Stomach (tissue), 9 donors: Measurements from ENCODE around the gene KLLN. TPM values are rescaled to one million over a fixed set of nuclear protein-coding genes. Genes with fewer than 3 reads are reported as not detected.
"Not testable (repeated sequence)": the region's sequence is repeated elsewhere in the genome, so short reads cannot be mapped to it uniquely, and the experiment has no call there.

Experiments used
- DNase-seq, 2 donors: peaks; one replicate each; pipeline versions ENCODE4 v3.0.0 to v3.0.0-alpha.2; 2013 to 2019
- H3K27ac ChIP-seq, 5 donors: fragments of 200-600 bp in 4 of 5; sonication (generic) in 4 of 5; one replicate each; pipeline ENCODE4 v1.5.1; 2013 to 2019; ENCODE audit warnings: mild to moderate bottlenecking in 1 of 5, moderate library complexity in 1 of 5
- H3K27me3 ChIP-seq, 3 donors: fragments of 200-600 bp; sonication (generic); one replicate each; pipeline ENCODE4 v1.5.1; 2017 to 2019; ENCODE audit warnings: mixed run types in 1 of 3
- H3K36me3 ChIP-seq, 4 donors: fragments of 200-600 bp; sonication (generic); 1 replicate in 3 of 4; 2 replicates in 1 of 4; pipeline ENCODE4 v1.5.1; 2016 to 2019
- H3K4me1 ChIP-seq, 4 donors: fragments of 200-600 bp; sonication (generic); one replicate each; pipeline ENCODE4 v1.5.1; 2016 to 2019
- H3K4me3 ChIP-seq, 4 donors: fragments of 200-600 bp; sonication (generic) in 3 of 4; one replicate each; pipeline ENCODE4 v1.5.1; 2016 to 2019; ENCODE audit warnings: mild to moderate bottlenecking in 1 of 4
- H3K9me3 ChIP-seq, 4 donors: fragments of 200-600 bp; sonication (generic); one replicate each; pipeline ENCODE4 v1.5.1; 2016 to 2019
- EP300 ChIP-seq: sonication (generic); formaldehyde crosslinking; IDR thresholded peaks from one replicate; pipeline ENCODE4 v1.6.1; 2017; ENCODE audit warnings: antibody characterized with exemption
- POLR2A ChIP-seq, 4 donors: fragments of 450-650 bp; IDR thresholded peaks; one replicate each; pipeline ENCODE4 v1.6.1; 2016; ENCODE audit warnings: antibody characterized with exemption in 4 of 4, control low read depth in 2 of 4, mild to moderate bottlenecking in 1 of 4, moderate library complexity in 1 of 4
- POLR2AphosphoS5 ChIP-seq, 3 donors: sonication (generic); formaldehyde crosslinking; IDR thresholded peaks; one replicate each; pipeline ENCODE4 v1.6.1; 2016; ENCODE audit warnings: antibody characterized with exemption in 3 of 3
- WGBS, 5 donors: extraction: QIAGEN DNeasy Blood & Tissue Kit in 3 of 5; methylation state at CpG; one replicate each; pipeline versions ENCODE4 v1.1.5 to v1.1.7; 2013 to 2018; 5-methylcytosine and 5-hydroxymethylcytosine counted together
- intact Hi-C: fragments of 100-400 bp; cut with DNase I; formaldehyde crosslinking; loops from one replicate; pipeline ENCODE4 v1.15.1; 2023; ENCODE audit warnings: low total_unique reads
- polyA plus RNA-seq, 3 donors: library from polyadenylated mRNA; stranded (reverse); fragments of 200-250 nt; gene quantifications; one replicate each; pipeline ENCODE4 v1.2.3, GENCODE V29; 2013
- total RNA-seq, 5 donors: library from RNA; depleted of rRNA; stranded (reverse); fragments of >200 nt; gene quantifications; one replicate each; pipeline versions ENCODE4 v1.1.0 to v1.2.3, GENCODE V29; 2014 to 2016
- TF ChIP-seq, protein P1 (sequence below), 7 experiments: fragments of 450-650 bp in 4 of 7; fragments of 200-600 bp in 3 of 7; sonication (generic) in 3 of 7; IDR thresholded peaks; one replicate each; pipeline ENCODE4 v1.5.1; 2016 to 2019; ENCODE audit warnings: antibody characterized with exemption in 7 of 7, control low read depth in 2 of 7, mild to moderate bottlenecking in 1 of 7
- donor health status: healthy with polysubstance abuse.
- donor health status: Bipolar disorder and iron deficiency.
- donor health status: healthy.

The KLLN gene
- total and polyA plus RNA-seq, 8 donors: 0.18 to 0.37 (median 0.27) TPM; not detected in 4

DNA sequence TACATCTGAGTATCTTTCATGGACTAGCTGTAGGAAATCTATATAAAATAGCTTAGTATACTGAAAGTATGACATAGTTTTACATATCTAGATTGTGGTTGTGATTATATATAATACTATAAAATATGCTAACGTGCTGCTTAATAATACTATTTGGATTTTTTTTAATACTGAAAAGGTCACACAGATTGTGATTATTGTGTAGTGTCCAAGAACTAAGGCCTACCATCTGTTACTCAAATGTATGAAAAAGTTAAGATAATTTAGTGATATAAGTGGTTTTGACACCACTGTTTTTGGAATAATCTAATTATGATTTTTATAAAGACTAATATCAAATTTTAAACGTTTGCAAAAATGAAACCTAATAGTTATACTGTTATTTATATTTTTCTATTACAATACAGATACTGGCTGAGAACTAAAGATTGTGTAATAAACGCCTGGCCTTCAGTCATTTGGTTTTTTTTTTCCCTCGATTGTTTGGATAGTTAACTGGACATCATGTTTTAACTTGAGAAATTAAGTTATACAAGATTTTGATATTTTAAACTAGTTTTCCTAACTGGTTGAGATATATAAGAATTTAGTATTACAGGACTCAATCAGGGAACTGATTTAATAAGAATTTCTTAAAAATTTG lies 12.7 kb upstream of the KLLN start:
- no peaks in the 10 kb centered on the region for H3K9me3 ChIP-seq
- no peaks in the 10 kb centered on the region for H3K27me3 ChIP-seq
- peaks cover 10 to 80% (median 36%) of the 10 kb centered on the region in 4 donors for H3K4me1 ChIP-seq
- no peak overlapping the region for H3K4me3 ChIP-seq
- intact Hi-C loops: no loop called here
- peaks cover 2 to 19% (median 11%) of the 10 kb centered on the region in 4 donors for H3K36me3 ChIP-seq
- TF ChIP-seq POLR2AphosphoS5 (IDR thresholded peaks at IDR 0.05) (no peak), POLR2A (IDR thresholded peaks at IDR 0.05) (no peak), EP300 (no peak)
- TF ChIP-seq, protein P1, sequence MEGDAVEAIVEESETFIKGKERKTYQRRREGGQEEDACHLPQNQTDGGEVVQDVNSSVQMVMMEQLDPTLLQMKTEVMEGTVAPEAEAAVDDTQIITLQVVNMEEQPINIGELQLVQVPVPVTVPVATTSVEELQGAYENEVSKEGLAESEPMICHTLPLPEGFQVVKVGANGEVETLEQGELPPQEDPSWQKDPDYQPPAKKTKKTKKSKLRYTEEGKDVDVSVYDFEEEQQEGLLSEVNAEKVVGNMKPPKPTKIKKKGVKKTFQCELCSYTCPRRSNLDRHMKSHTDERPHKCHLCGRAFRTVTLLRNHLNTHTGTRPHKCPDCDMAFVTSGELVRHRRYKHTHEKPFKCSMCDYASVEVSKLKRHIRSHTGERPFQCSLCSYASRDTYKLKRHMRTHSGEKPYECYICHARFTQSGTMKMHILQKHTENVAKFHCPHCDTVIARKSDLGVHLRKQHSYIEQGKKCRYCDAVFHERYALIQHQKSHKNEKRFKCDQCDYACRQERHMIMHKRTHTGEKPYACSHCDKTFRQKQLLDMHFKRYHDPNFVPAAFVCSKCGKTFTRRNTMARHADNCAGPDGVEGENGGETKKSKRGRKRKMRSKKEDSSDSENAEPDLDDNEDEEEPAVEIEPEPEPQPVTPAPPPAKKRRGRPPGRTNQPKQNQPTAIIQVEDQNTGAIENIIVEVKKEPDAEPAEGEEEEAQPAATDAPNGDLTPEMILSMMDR (IDR thresholded peaks at IDR 0.05): no peak
- no peak for DNase-seq
- no peak overlapping the region for H3K27ac ChIP-seq
- 32 to 47% (median 40%) methylated on average over 4 of the region's 4 CpGs for WGBS, 5 donors

DNA sequence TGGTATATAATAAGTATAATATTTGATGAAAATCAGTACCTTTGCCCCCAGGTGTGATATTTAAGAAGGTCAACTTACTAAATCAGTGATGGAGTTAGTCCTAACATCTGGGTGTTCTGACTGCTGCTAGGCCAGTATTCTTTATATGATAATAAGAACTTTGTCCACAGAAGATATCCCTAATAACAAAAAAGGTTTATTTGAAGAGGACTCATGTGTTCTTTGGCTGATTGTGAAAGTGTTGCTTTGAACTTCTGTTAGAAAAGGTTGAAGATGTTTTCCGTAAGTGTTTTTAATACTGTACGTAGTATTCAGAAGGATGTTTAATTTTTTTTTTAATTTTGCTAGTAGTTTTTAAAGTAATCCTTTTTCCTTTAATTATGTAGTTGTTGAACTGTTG lies 10.3 kb upstream of the KLLN start:
- Histone ChIP-seq H3K9me3 (no peaks in the 10 kb centered on the region), H3K36me3 (peaks cover 0 to 10% (median 3%) of the 10 kb centered on the region in 4 donors), H3K4me3 (no peak overlapping the region), H3K27ac (no peak overlapping the region), H3K27me3 (no peaks in the 10 kb centered on the region), H3K4me1 (peaks cover 12 to 95% (median 52%) of the 10 kb centered on the region in 4 donors)
- TF ChIP-seq, protein P1 (IDR thresholded peaks at IDR 0.05): no peak
- no peak for TF ChIP-seq POLR2A (IDR thresholded peaks at IDR 0.05)
- no peak for TF ChIP-seq EP300
- TF ChIP-seq POLR2AphosphoS5 (IDR thresholded peaks at IDR 0.05): no peak
- intact Hi-C loops: no loop called here
- DNase-seq: no peak
- 72 to 82% (median 77%) methylated on average over 2 of the region's 2 CpGs for WGBS, 5 donors

DNA sequence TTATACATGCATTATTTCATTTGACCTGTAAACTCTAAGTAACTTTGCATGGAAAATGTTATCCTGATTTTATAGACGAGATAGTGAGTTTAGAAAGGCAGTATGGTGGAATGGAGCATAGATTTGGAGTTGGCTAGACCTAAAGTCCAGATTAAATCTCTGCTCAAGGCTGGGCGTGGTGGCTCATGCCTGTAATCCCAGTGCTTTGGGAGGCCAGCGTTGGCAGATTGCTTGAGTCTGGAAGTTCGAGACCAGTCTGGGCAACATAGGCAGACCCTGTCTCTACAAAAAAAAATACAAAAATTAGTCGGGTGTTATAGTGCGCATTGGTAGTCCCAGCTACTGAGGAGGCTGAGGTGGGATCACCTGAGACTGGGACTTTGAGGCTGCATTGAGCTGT lies 9.5 kb upstream of the KLLN start:
- no peak for DNase-seq
- peaks cover 0 to 2% (median under 1%) of the 10 kb centered on the region in 4 donors for H3K36me3 ChIP-seq
- peaks cover 12 to 93% (median 57%) of the 10 kb centered on the region in 4 donors for H3K4me1 ChIP-seq
- TF ChIP-seq POLR2AphosphoS5 (IDR thresholded peaks at IDR 0.05) (no peak), EP300 (no peak), POLR2A (IDR thresholded peaks at IDR 0.05) (no peak)
- TF ChIP-seq, protein P1 (IDR thresholded peaks at IDR 0.05): no peak
- intact Hi-C loops: no loop called here
- H3K27me3 ChIP-seq: no peaks in the 10 kb centered on the region
- no peak overlapping the region for H3K27ac ChIP-seq
- no peaks in the 10 kb centered on the region for H3K9me3 ChIP-seq
- H3K4me3 ChIP-seq: no peak overlapping the region
- 93 to 98% (median 97%) methylated on average over 6 of the region's 6 CpGs for WGBS, 5 donors

DNA sequence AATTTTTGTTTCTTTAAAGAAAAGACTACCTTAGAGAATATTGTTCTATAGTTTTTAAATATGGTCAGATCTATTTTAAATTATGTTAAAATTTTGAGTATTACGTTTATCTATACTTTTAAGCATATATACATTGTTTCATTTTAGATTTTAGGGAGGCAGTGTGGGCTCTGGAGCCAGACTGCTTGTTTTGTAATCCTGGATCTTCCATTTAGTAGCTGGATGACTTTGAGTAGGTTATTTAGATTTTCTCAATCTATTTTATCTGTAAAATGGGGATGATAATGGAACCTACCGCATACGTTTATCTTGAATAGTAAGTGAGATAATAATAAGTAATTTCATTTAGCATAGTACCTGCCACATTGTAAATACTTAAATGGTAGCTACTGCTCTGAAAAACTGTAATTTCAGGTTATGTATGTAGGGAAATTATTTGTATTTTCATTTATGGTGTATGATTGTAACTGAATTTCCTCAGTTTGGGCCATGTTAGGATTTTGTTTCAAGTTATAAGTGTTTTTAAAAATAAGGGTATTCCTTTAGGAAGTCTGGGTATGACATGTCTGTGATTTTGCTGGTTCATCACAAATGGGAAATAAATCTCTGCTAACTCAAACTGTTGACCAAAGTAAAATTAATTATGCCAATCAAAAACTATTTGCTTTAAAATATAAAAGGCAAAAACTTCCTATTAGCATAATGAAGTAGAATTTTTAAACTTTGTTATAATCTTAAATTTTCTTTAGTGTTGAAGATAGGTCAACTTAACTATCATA lies 6.6 kb upstream of the KLLN start:
- Histone ChIP-seq H3K4me1 (peaks cover 12 to 71% (median 47%) of the 10 kb centered on the region in 4 donors), H3K27ac (peak overlapping the region in 2 of 5 donors; percentile 3 to 39), H3K9me3 (no peaks in the 10 kb centered on the region), H3K27me3 (no peaks in the 10 kb centered on the region), H3K36me3 (no peaks in the 10 kb centered on the region), H3K4me3 (peak overlapping the region in 2 of 4 donors; percentile 88 to 91)
- intact Hi-C loops: loop anchor here (10.0 kb wide), 1 partner anchor 245 kb away; no protein-coding TSS in a partner anchor
- no peak for DNase-seq
- 46 to 69% (median 52%) methylated on average over 3 of the region's 3 CpGs for WGBS, 5 donors
- TF ChIP-seq POLR2A (IDR thresholded peaks at IDR 0.05): no peak
- TF ChIP-seq, protein P1 (IDR thresholded peaks at IDR 0.05): no peak
- TF ChIP-seq POLR2AphosphoS5 (IDR thresholded peaks at IDR 0.05): no peak
- no peak for TF ChIP-seq EP300

DNA sequence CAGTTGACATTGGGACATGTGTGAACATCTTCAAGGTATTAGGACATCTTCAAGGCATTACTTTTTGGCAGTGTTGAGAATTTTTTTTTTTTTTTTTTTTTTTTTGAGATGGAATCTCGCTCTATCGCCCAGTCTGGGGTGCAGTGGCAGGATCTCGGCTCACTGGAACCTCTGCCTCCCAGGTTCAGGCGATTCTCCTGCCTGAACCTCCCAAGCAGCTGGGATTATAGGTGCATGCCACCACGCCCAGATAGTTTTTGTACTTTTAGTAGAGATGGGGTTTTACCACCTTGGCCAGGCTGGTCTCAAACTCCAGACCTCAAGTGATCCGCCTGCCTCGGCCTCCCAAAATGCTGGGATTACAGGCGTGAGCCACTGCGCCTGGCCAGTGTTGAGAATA lies 5.8 kb upstream of the KLLN start:
- peak overlapping the region in 2 of 5 donors; percentile 39 to 50 for H3K27ac ChIP-seq

More for the DNA sequence above, 5.8 kb upstream of the KLLN start:
- peaks cover 12 to 63% (median 41%) of the 10 kb centered on the region in 4 donors for H3K4me1 ChIP-seq
- not testable (repeated sequence) for DNase-seq, H3K9me3 ChIP-seq, H3K27me3 ChIP-seq, H3K36me3 ChIP-seq
- WGBS, 5 donors: 80 to 94% (median 86%) methylated on average over 9 of the region's 9 CpGs
- H3K4me3 ChIP-seq: peak overlapping the region in 3 of 4 donors; percentile 88 to 94 (median 91)
- intact Hi-C loops: loop anchor here (10.0 kb wide), 1 partner anchor 246 kb away; no protein-coding TSS in a partner anchor
